NCI-H2107 (cell line): ENCODE results near the gene ZBTB12.
"Not testable (repeated sequence)": the region's sequence is repeated elsewhere in the genome, so short reads cannot be mapped to it uniquely, and the experiment has no call there.

ENCODE experiments used
- DNase-seq: peaks from one replicate; lab custom pipeline; 2025; lab: John Stamatoyannopoulos, UW

The ZBTB12 gene

DNA sequence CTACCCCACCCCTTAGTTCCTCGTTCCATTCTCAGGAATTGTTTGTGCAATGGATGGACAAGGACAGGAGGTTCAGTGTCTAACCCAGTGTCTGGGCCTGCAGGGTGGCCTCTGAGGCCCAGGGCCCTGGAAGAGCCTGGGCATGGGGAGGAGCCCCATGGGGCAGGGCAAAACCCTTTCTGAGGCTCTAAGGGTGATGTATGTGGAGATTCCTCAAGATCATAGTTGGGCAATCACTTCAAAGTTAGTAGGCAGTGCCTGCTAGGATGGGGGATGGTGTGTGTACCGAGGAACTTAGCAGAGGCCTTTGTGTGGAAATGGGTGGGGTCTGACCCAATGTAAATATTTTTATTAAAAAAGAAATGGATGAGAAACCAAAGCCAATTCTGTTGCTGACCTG, 18.9 kb upstream of the ZBTB12 start:
- no peak for DNase-seq

DNA sequence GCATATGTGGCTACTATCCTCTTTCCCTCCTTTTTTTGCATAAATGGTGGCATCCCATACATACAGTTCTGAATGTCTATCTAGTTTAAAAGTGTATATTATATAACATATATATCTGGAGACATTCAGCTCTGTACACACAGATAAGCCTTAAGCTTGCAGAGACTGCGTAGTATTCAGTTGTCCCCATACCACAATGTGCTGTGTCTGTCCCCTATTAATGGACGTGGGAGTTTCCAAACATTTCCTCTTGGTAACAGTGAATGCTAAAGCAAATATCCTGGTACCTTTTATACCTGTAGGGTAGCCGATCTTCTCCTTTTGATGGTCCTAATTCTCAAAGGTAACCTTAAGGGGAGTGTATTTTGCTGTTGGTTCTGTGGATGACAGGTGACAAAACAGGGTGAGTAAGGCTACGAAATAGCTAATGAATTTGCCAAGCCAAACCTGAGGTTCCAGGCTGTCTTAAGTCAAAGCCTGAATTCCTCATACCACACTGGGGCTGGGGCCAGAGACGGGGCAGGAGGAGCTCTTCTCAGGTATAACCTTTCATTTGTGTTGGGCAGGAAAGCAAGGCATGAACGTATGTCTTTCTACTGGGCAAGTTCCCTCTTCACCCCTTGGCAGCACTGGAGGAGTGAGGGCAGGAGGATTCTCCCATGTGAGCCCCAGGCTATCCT, 17.9 kb upstream of the ZBTB12 start:
- DNase-seq = no peak

GRCh38 chr6:31918069-31918720, 16.3 kb upstream of the ZBTB12 start:
- no peak for DNase-seq

GRCh38 chr6:31915756-31916155, 13.9 kb upstream of the ZBTB12 start:
- DNase-seq = no peak

DNA sequence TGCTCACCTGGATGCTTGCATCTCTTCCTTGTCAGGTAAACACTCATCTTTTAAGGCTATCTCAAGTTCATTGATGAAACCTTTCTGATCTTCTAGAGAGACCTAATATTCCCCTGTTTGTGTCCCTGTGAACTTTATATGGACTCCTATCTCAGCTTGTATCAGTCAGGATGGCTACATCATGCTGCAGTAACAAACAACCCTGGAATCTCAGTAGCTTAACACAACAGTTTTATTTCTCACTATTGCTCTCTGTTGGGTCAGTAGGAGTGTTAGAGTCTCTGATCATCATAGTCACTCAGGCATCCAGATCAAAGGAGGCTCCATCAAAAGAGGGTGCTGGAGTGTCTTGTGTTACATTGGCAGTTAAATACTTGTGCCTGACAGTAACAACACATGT, 13.5 kb upstream of the ZBTB12 start:
- no peak for DNase-seq

DNA sequence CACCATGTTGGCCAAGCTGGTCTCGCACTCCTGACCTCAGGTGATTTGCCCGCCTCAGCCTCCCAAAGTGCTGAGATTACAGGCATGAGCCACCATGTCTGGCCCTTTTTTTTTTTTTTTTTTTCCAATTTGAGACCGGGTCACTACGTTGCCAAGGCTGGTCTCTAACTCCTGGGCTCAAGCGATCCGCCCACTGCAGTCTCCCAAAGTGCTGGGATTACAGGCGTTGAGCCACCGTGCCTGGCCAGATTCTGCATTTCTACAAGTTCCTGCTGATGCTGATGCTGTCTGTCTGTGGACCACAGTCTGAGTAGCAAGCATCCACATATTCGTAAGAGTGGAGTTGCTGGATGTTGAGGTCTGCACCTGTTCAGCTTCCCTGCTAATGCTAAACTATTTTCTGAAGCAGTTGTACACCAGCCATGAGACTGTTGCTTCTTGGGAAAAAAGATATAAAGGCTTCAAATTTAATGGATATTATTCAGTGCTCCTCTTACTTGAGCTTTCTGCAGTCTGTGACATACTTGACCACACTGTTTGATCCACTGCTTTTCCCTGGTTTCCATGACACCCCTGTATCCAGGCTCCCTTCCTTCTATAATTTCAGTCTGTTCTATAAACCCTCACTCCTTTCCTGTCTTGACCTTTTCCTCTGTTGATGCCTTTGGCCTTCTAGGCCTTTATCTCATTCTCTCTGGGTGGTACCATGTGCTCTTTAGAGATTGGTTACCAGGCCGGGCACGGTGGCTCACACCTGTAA, 10.1 kb upstream of the ZBTB12 start:
- DNase-seq = no peak

DNA sequence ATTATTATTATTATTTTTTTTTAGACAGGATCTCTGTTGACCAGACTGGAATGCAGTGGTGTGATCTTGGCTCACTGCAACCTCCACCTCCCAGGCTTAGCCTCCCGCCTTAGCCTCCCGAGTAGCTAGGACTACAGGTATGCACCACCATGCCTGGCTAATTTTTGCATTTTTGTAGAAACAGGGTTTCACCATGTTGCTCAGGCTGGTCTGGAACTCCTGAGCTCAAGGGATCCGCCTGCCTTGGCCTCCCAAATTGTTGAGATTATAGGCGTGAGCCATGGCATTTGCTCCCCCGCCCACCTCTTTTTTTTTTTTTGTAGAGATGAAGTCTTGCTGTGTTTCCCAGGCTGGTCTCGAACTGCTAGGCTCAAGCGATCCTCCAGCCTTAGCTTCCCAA, 7.4 kb upstream of the ZBTB12 start:
- DNase-seq = not testable (repeated sequence)

DNA sequence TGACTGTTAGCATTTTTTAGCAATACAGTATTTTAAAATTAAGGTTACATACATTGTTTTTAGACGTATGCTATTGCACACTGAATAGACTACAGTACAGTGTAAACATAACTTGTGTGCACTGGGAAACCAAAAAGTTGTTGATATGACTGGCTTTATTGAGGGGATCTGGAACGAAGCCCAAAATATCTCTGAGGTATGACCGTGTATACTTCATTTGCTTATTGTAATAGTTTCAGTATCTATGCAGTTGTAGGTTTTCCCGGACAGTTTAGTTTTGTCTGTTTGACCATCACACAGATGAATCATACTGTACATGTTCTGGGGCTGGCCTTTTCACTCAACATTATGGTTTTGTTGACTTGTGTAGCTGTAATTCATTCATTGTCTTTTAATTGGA, 6.9 kb upstream of the ZBTB12 start:
- no peak for DNase-seq

DNA sequence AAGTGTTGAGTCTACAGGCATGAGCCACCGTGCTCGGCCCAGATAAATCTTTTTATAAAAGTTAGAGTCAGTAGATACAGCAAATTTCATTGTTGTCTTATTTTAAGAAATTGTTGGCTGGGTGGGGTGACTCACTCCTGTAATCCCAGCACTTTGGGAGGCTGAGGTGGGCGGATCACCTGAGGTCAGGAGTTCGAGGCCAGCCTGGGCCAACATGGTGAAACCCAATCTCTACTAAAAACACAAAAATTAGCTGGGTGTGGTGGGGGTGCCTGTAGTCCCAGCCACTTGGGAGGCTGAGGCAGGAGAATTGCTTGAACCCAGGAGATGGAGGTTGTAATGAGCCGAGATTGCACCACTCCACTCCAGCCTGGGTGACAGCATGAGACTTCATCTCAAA, 6.4 kb upstream of the ZBTB12 start:
- not testable (repeated sequence) for DNase-seq

GRCh38 chr6:31907158-31907813, 5.4 kb upstream of the ZBTB12 start:
- DNase-seq = no peak

GRCh38 chr6:31906727-31907126, 4.8 kb upstream of the ZBTB12 start:
- DNase-seq = not testable (repeated sequence)

- no peak for DNase-seq
Measured at GRCh38 chr6:31906122-31906521, 4.2 kb upstream of the ZBTB12 start.

GRCh38 chr6:31905041-31905440, 3.2 kb upstream of the ZBTB12 start:
- DNase-seq = no peak

DNA sequence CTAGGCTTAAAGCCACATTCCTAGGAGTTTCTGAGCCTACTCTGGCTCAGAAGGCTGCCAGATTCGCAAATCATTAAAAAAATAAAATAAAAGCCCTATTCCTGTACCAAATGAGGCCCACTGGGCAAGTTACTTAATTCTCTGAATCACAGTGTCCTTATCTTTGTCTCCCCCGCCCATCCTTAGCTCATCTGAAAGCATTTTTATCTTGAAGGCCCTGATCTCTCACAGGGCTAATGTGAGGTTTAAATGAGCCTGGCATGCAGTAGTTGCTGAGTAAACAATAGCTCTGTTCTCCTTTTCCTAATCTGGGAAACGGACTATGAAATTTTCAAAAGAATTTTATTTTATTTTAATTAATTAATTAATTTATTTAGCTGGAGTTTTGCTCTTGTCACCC, 2.1 kb upstream of the ZBTB12 start:
- no peak for DNase-seq

- DNase-seq = no peak
Measured at GRCh38 chr6:31901415-31901952, 402 bp downstream of the ZBTB12 start.

DNA sequence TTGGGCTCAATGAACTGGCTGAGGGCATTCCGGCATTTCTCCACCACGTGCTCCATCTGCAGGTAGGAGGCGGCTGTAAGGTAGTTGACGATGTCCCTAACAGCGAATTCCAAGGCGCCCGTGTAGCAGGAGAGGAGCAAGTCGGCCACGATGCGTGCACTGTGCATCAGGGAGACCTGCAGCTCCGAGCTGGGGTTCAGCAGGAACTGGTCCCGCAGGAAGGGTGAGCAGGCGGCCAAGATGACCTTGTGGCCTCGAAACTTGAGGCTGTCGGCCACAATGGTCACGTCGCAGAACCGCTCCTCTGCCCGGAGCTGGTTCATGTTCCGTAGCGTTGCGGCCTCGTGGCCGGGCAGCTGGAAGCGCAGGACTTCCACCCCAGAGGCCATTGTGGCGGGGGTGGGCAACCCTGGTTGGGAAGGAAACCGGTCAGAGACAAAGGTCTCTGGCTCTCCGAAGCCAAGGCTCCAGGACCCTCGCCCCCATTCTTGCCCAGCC, 920 bp downstream of the ZBTB12 start:
- no peak for DNase-seq

- no peak for DNase-seq
Measured at GRCh38 chr6:31899882-31900722, 1.8 kb downstream of the ZBTB12 start.

GRCh38 chr6:31899215-31899614, 2.7 kb downstream of the ZBTB12 start:
- DNase-seq = no peak

DNA sequence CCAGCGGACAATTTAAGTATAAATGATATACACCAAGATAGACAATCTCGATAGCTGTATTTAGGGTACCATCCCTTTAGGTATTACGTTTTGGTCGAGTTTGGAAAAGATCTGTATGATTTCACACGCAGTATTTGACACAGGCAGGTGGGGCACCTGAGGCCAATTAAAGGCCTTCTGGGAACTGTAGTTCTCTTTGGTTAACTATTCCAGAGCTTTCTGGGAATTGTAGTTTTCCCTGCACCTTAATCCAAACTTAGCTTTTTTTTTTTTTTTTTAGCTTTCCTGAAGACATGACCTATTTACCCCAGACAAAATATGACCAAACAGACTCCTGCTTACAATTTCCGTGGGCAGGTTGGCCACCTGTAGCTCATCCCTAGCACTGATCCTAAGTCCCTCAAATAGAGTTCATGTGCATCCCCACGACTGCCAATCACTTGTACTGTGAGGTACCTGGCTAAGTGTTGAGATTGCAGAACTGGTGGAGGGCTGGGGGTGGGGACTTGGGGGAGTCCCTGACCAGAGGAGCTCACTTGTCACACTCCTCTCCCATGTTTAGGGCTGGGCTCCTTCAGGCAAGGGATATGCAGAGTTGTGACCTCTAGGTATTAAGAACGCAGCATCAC, 3.4 kb downstream of the ZBTB12 start:
- no peak for DNase-seq

- DNase-seq = peak; percentile 26
Measured at GRCh38 chr6:31897612-31898382, 4.1 kb downstream of the ZBTB12 start, which contains the start of gene EHMT2. Gene EHMT2 (minus strand): TSS chr6:31897698. CDS start chr6:31897677, 21 bp downstream.
